Nephron (organoid): ENCODE measurements around the gene DDIAS.

Experiments
- H3K27ac Mint-ChIP-seq, 3 experiments: 2 replicates each; pipeline ENCODE4 v1.8.0; 2020; ENCODE audit warnings: mixed read lengths in 3 of 3, mild to moderate bottlenecking in 2 of 3, moderate library complexity in 1 of 3
- H3K27me3 Mint-ChIP-seq: 2 replicates; pipeline ENCODE4 v1.8.0; 2021; ENCODE audit warnings: low read depth, mild to moderate bottlenecking, moderate library complexity, mixed read lengths
- H3K36me3 Mint-ChIP-seq: 2 replicates; pipeline ENCODE4 v1.8.0; 2020; ENCODE audit warnings: low read depth, mixed read lengths
- H3K4me1 Mint-ChIP-seq: 2 replicates; pipeline ENCODE4 v1.8.0; 2020; ENCODE audit warnings: mixed read lengths
- H3K4me3 Mint-ChIP-seq, 3 experiments: 2 replicates each; pipeline ENCODE4 v1.8.0; 2020; ENCODE audit warnings: mild to moderate bottlenecking in 3 of 3, mixed read lengths in 3 of 3, moderate library complexity in 2 of 3
- H3K9me3 Mint-ChIP-seq: 2 replicates; pipeline ENCODE4 v1.8.0; 2020; ENCODE audit warnings: mixed read lengths
- CTCF ChIP-seq, 3 experiments: fragments of 200-600 bp; sonication (generic); IDR thresholded peaks; one replicate each; pipeline ENCODE4 v1.5.0; 2021; ENCODE audit warnings: antibody characterized with exemption in 3 of 3; ENCODE audit not compliant: unreplicated experiment in 3 of 3

DDIAS gene

GRCh38 chr11:82899186-82899820 is 2.2 kb upstream of the DDIAS start:
- TF ChIP-seq CTCF (IDR thresholded peaks at IDR 0.05; ENCODE audit: unreplicated experiment in 3 of 3) = no peak
- Mint-ChIP-seq H3K36me3 (no peaks in the 10 kb centered on the region), H3K4me1 (peaks cover 29% of the 10 kb centered on the region), H3K4me3 (peak overlapping the region; percentile 94 to 97 (median 96)), H3K9me3 (no peaks in the 10 kb centered on the region), H3K27me3 (no peaks in the 10 kb centered on the region), H3K27ac (peak overlapping the region; percentile 59 to 88 (median 80))

GRCh38 chr11:82899957-82900276 is 1.6 kb upstream of the DDIAS start:
- Mint-ChIP-seq H3K27me3 (no peaks in the 10 kb centered on the region), H3K27ac (peak overlapping the region; percentile 59 to 88 (median 80)), H3K4me1 (peaks cover 29% of the 10 kb centered on the region), H3K9me3 (no peaks in the 10 kb centered on the region), H3K4me3 (peak overlapping the region; percentile 94 to 97 (median 96)), H3K36me3 (no peaks in the 10 kb centered on the region)
- no peak for TF ChIP-seq CTCF (IDR thresholded peaks at IDR 0.05; ENCODE audit: unreplicated experiment in 3 of 3)

- peak within 1 kb of the TSS; percentile 59 to 88 (median 80) for H3K27ac Mint-ChIP-seq
- H3K9me3 Mint-ChIP-seq = no peaks in the 10 kb centered on the region
- TF ChIP-seq CTCF (IDR thresholded peaks at IDR 0.05; ENCODE audit: unreplicated experiment in 3 of 3) = no peak
- peaks cover 29% of the 10 kb centered on the region for H3K4me1 Mint-ChIP-seq
- no peaks in the 10 kb centered on the region for H3K36me3 Mint-ChIP-seq
- no peaks in the 10 kb centered on the region for H3K27me3 Mint-ChIP-seq
- H3K4me3 Mint-ChIP-seq = peak within 1 kb of the TSS; percentile 94 to 97 (median 96)
These were observed 1.0 kb upstream of the DDIAS start, which contains the start of gene PRCP for GRCh38 chr11:82900277-82901164. TSS of gene PRCP (minus strand) at chr11:82900430. CDS start at chr11:82900402, 28 bp downstream.

- H3K27me3 Mint-ChIP-seq = no peaks in the 10 kb centered on the region
- no peaks in the 10 kb centered on the region for H3K9me3 Mint-ChIP-seq
- no peak overlapping the region for H3K27ac Mint-ChIP-seq
- no peak for TF ChIP-seq CTCF (IDR thresholded peaks at IDR 0.05; ENCODE audit: unreplicated experiment in 3 of 3)
- H3K4me3 Mint-ChIP-seq = peak overlapping the region; percentile 94 to 97 (median 96)
- peaks cover 37% of the 10 kb centered on the region for H3K4me1 Mint-ChIP-seq
- no peaks in the 10 kb centered on the region for H3K36me3 Mint-ChIP-seq
These were observed 468 bp downstream of the DDIAS start for GRCh38 chr11:82901922-82902485.

GRCh38 chr11:82902880-82903279 is 1.3 kb downstream of the DDIAS start:
- Mint-ChIP-seq H3K36me3 (no peaks in the 10 kb centered on the region), H3K4me1 (peaks cover 34% of the 10 kb centered on the region), H3K27me3 (no peaks in the 10 kb centered on the region), H3K9me3 (no peaks in the 10 kb centered on the region), H3K4me3 (peak overlapping the region; percentile 94 to 97 (median 96)), H3K27ac (no peak overlapping the region)
- no peak for TF ChIP-seq CTCF (IDR thresholded peaks at IDR 0.05; ENCODE audit: unreplicated experiment in 3 of 3)
